ENCODE data around the gene SEMA7A.
"Not testable (repeated sequence)": the region's sequence is repeated elsewhere in the genome, so short reads cannot be mapped to it uniquely, and the experiment has no call there.

Gene SEMA7A

GRCh38 chr15:74433592-74434262, at the start of gene SEMA7A:
SEMA7A (minus strand) TSS chr15:74433958; CDS start chr15:74433918, 40 bp downstream.
- DNase-seq, result peak; percentile 91

GRCh38 chr15:74482661-74483060, 48.9 kb upstream of the SEMA7A start:
- DNase-seq, result no peak

GRCh38 chr15:74480364-74480763, 46.6 kb upstream of the SEMA7A start:
- DNase-seq, result not testable (repeated sequence)

GRCh38 chr15:74471621-74472020, 37.9 kb upstream of the SEMA7A start:
- DNase-seq, result not testable (repeated sequence)

GRCh38 chr15:74470631-74471395, 37.1 kb upstream of the SEMA7A start:
- no peak for DNase-seq

- no peak for DNase-seq
Observed at GRCh38 chr15:74468341-74469032, 34.7 kb upstream of the SEMA7A start.

GRCh38 chr15:74466570-74466969, 32.8 kb upstream of the SEMA7A start:
- DNase-seq, result no peak

GRCh38 chr15:74464897-74465296, 31.1 kb upstream of the SEMA7A start:
- DNase-seq, result peak; percentile 20

GRCh38 chr15:74464216-74464615, 30.5 kb upstream of the SEMA7A start:
- DNase-seq, result peak; percentile 7

- DNase-seq, result no peak
Observed at GRCh38 chr15:74463634-74464033, 29.9 kb upstream of the SEMA7A start.

GRCh38 chr15:74461847-74462511, 28.2 kb upstream of the SEMA7A start:
- DNase-seq, result no peak

- peak; percentile 99 for DNase-seq
Observed at GRCh38 chr15:74460871-74461846, 27.4 kb upstream of the SEMA7A start, which contains the start of gene UBL7. UBL7 (minus strand) TSS chr15:74461160; CDS start chr15:74458867, 2,293 bp downstream.

- DNase-seq, result peak; percentile 9
Observed at GRCh38 chr15:74460298-74460697, 26.5 kb upstream of the SEMA7A start.

GRCh38 chr15:74459798-74460197, 26.0 kb upstream of the SEMA7A start:
- not testable (repeated sequence) for DNase-seq

- DNase-seq, result no peak
Observed at GRCh38 chr15:74458473-74458872, 24.7 kb upstream of the SEMA7A start.

GRCh38 chr15:74457036-74457435, 23.3 kb upstream of the SEMA7A start:
- not testable (repeated sequence) for DNase-seq

GRCh38 chr15:74454764-74455500, 21.2 kb upstream of the SEMA7A start:
- DNase-seq, result no peak

- DNase-seq, result no peak
Observed at GRCh38 chr15:74453925-74454763, 20.4 kb upstream of the SEMA7A start.

- DNase-seq, result no peak
Observed at GRCh38 chr15:74451861-74452835, 18.4 kb upstream of the SEMA7A start.
